Measurements from ENCODE around the gene RPH3AL. TPM values are rescaled to one million over a fixed set of nuclear protein-coding genes. Genes with fewer than 3 reads are reported as not detected.

RPH3AL gene
- total RNA-seq, 1 experiment from 2014 or later, result 3.0 TPM

DNA sequence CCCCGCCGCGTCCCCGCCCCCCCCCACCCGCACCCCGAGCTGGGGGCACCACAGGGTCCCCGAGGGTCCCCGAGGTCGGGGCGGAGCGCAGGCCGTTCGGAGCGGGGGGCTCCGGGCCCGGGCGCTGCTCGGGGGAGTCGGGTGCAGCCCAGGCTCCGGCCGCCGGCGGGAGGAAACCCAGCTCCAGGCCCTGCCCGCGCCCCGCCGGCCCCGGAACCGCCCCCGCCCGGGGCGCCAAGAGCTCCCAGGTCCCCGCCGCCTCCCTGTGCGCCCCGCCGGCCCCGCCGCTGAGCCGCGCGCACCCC lies 33.2 kb upstream of the RPH3AL start:
- Histone ChIP-seq H3K79me1 (ENCODE audit: insufficient read depth, low read depth, low read length, poor library complexity, severe bottlenecking) (no peaks in the 10 kb centered on the region), H4K20me1 (ENCODE audit: control insufficient read depth, insufficient read depth, insufficient read length) (no peaks in the 10 kb centered on the region), H4K5ac (ENCODE audit: insufficient read length, low read depth, low read length) (no peak overlapping the region), H3T11ph (ENCODE audit: low read length) (no peak overlapping the region), H3K79me2 (ENCODE audit: insufficient read depth, low read length) (no peaks in the 10 kb centered on the region), H4K91ac (ENCODE audit: insufficient read length, low read depth, low read length) (no peak overlapping the region), H2BK15ac (ENCODE audit: low read depth, low read length) (no peak overlapping the region), H2BK120ac (ENCODE audit: low read depth, low read length, poor library complexity, severe bottlenecking) (no peak overlapping the region), H3K9me3 (ENCODE audit: control insufficient read depth, low read depth, low read length) (no peaks in the 10 kb centered on the region), H3K18ac (ENCODE audit: insufficient read length, low read depth, low read length) (no peak overlapping the region), H3K23ac (ENCODE audit: insufficient read length, low read depth, low read length) (no peak overlapping the region), H3K23me2 (ENCODE audit: insufficient read length, low read depth, low read length, poor library complexity, severe bottlenecking) (peaks cover 4% of the 10 kb centered on the region), H3K27me3 (ENCODE audit: insufficient read depth, low read length) (peaks cover 10% of the 10 kb centered on the region; the same call in 1 of the 2 replicates), H2AK5ac (ENCODE audit: insufficient read length, low read length) (no peak overlapping the region), H2BK5ac (ENCODE audit: insufficient read length, low read length) (no peak overlapping the region), H3K14ac (ENCODE audit: insufficient read depth, low read length) (no peak overlapping the region), H3K9ac (ENCODE audit: extremely low read depth, insufficient read length, low read length) (no peak overlapping the region), H3K27ac (ENCODE audit: insufficient read length, low read depth, low read length) (no peak overlapping the region), H2AFZ (ENCODE audit: low read length) (no peak overlapping the region), H3K4me1 (ENCODE audit: insufficient read depth, low read length) (no peaks in the 10 kb centered on the region; the same call in 1 of the 2 replicates), H2BK20ac (ENCODE audit: low read depth, low read length, poor library complexity, severe bottlenecking) (no peak overlapping the region), H4K8ac (replicated peaks; ENCODE audit: insufficient read length, low read depth, low read length) (no peak overlapping the region), H2BK12ac (ENCODE audit: insufficient read length, low read depth, low read length) (no peak overlapping the region), H3K4ac (ENCODE audit: low read depth, low read length) (no peak overlapping the region), H3K4me2 (ENCODE audit: insufficient read depth, insufficient read length, low read length) (no peak overlapping the region), H3K56ac (ENCODE audit: insufficient read length, low read depth, low read length) (no peak overlapping the region)
- TF ChIP-seq CTCF (conservative IDR thresholded peaks at IDR 0.05), result no peak
- no CpG with 5 or more reads among the region's 42 CpGs for WGBS (ENCODE audit: extremely low coverage, insufficient read length, low lambda C conversion rate)
- H3K9me3 Mint-ChIP-seq, result peaks cover 8 to 15% of the 10 kb centered on the region in 2 experiments
- H3K27me3 Mint-ChIP-seq (ENCODE audit: low read depth), result peaks cover 74% of the 10 kb centered on the region
- DNase-seq, result no peak
- peaks cover 34 to 49% of the 10 kb centered on the region in 2 experiments for H3K4me1 Mint-ChIP-seq
- peak overlapping the region in 1 of 2 experiments; percentile 26; a peak in 1 of 5 replicates for H3K4me3 Mint-ChIP-seq
- peaks cover 3 to 11% (median 5%) of the 10 kb centered on the region in 3 experiments; a peak in 6 of 7 replicates for H3K36me3 Mint-ChIP-seq (ENCODE audit: insufficient read depth in 1 of 3, low read depth in 3 of 3)
- no peak overlapping the region for H3K27ac Mint-ChIP-seq

Measured in H9 (cell line).